IPS DF 19.7 (cell line): ENCODE results near the gene TPBGL.
A peak's percentile ranks its signal among the peaks of the same experiment; 100 is the strongest.
"Not testable (repeated sequence)": the region's sequence is repeated elsewhere in the genome, so short reads cannot be mapped to it uniquely, and the experiment has no call there.

Source experiments
- DNase-seq: peaks from one replicate; pipeline ENCODE4 v3.0.0-alpha.2; 2013; ENCODE audit warnings: low read depth, low spot score

The TPBGL gene

GRCh38 chr11:75271730-75272129 is 31.2 kb downstream of the TPBGL start:
- DNase-seq, result no peak

- no peak for DNase-seq
Measured at GRCh38 chr11:75272391-75272790, 31.8 kb downstream of the TPBGL start.

- DNase-seq, result no peak
Measured at GRCh38 chr11:75272821-75273301, 32.3 kb downstream of the TPBGL start.

- DNase-seq, result no peak
Measured at GRCh38 chr11:75273411-75274391, 33.1 kb downstream of the TPBGL start.

GRCh38 chr11:75274716-75275115 is 34.1 kb downstream of the TPBGL start:
- not testable (repeated sequence) for DNase-seq

- no peak for DNase-seq
Measured at GRCh38 chr11:75275581-75275980, 35.0 kb downstream of the TPBGL start.

GRCh38 chr11:75276186-75276585 is 35.6 kb downstream of the TPBGL start:
- DNase-seq, result no peak

- DNase-seq, result no peak
Measured at GRCh38 chr11:75276686-75277085, 36.1 kb downstream of the TPBGL start.

- no peak for DNase-seq
Measured at GRCh38 chr11:75277211-75277805, 36.7 kb downstream of the TPBGL start.

- no peak for DNase-seq
Measured at GRCh38 chr11:75277991-75278790, 37.6 kb downstream of the TPBGL start.

- DNase-seq, result no peak
Measured at GRCh38 chr11:75279273-75279672, 38.7 kb downstream of the TPBGL start.

GRCh38 chr11:75280227-75280701 is 39.7 kb downstream of the TPBGL start:
- peak; percentile 65 for DNase-seq

- DNase-seq, result no peak
Measured at GRCh38 chr11:75280770-75281468, 40.3 kb downstream of the TPBGL start.

GRCh38 chr11:75281469-75282095 is 41.0 kb downstream of the TPBGL start:
- DNase-seq, result no peak

GRCh38 chr11:75283391-75283931 is 42.9 kb downstream of the TPBGL start:
- DNase-seq, result no peak

- no peak for DNase-seq
Measured at GRCh38 chr11:75285776-75286360, 45.3 kb downstream of the TPBGL start.

GRCh38 chr11:75286826-75287465 is 46.4 kb downstream of the TPBGL start:
- DNase-seq, result no peak

- DNase-seq, result no peak
Measured at GRCh38 chr11:75287579-75287978, 47.0 kb downstream of the TPBGL start.

- no peak for DNase-seq
Measured at GRCh38 chr11:75289511-75289760, 48.9 kb downstream of the TPBGL start.

GRCh38 chr11:75289919-75290318 is 49.3 kb downstream of the TPBGL start:
- no peak for DNase-seq
